ENCODE data around the gene SRSF9. TPM values are rescaled to one million over a fixed set of nuclear protein-coding genes. Genes with fewer than 3 reads are reported as not detected.

The SRSF9 gene
- total and polyA plus RNA-seq, 2 of the 13 experiments (the other 11 are each of a cell fraction or from before 2014, with no cell fraction given): 125 to 144 TPM

DNA sequence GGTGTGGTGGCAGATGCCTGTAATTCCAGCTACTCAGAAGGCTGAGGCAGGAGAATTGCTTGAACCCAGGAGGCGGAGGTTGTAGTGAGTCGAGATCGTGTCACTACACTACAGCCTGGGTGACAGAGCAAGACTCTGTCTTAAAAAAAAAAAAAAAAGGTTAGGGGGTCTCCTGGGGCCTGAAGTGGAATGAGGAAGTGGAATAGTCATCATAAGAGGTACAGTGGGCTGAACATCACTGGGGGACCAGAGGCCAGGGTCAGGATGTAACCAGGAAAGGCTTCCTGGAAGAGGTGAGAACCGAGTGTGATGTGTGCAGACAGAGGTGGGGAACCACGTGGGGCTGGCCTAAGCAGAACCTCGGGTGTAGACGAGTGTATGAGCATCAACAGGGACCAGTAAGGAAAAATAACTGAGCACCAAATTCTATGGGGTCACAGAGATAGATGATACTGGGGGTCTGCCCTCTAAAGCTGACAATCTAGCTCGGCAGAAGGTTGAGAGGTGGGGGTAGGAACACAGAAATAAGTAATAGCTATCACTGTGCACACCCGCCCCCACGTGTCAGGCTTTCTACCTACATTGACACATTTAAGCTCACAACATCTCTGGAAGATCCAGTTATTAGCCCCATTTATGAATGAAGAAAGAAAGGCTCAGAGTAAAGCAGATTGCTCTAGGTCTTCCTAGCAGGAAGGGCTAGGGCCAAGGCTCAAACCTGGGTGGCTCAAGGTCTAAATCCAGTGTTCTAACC, 36.6 kb downstream of the SRSF9 start:
- in situ Hi-C loops (cut with HindIII; ENCODE audit: extremely low pct_ligation_motif_present, low pct_unique_long_range_greater_than_20kb) (loop anchor here (5.0 to 10.0 kb wide), 2 partner anchors 76 to 108 kb away; partner anchors contain the start of gene PLA2G1B), intact Hi-C loops (cut with micrococcal nuclease; ENCODE audit: unreplicated experiment) (loop anchor here (10.0 kb wide), 1 partner anchor 108 kb away; the partner anchor contains the start of gene PLA2G1B)
- WGBS (ENCODE audit: low lambda C conversion rate): 21% methylated on average over 10 of the region's 10 CpGs
- no peaks in the 10 kb centered on the region for H3K9me3 ChIP-seq (ENCODE audit: low read length)
- BruUV-seq (replicated peaks): no TSS peak
- H3K4me3 ChIP-seq (replicated peaks in 1 of 3; ENCODE audit: insufficient read depth in 1 of 3, low read depth in 2 of 3, low read length in 3 of 3): no peak overlapping the region
- H3K27ac ChIP-seq (ENCODE audit: extremely low read length, insufficient read depth, low read length): no peak overlapping the region
- H3K9ac ChIP-seq (ENCODE audit: insufficient read depth, low read depth, low read length): no peak overlapping the region
- DNase-seq (ENCODE audit: low spot score) (no peak), FAIRE-seq (no peak), ATAC-seq (no peak)
- POLR2A ChIA-PET: no interaction called here
- H2AFZ ChIP-seq (ENCODE audit: low read length): no peak overlapping the region
- H3K27me3 ChIP-seq (ENCODE audit: control insufficient read depth in 1 of 2, insufficient read depth in 2 of 2, low read length in 2 of 2): no peaks in the 10 kb centered on the region
- TF ChIP-seq SNRNP70 (IDR thresholded peaks at IDR 0.05; ENCODE audit: low read depth, low read length): no peak
- TF ChIP-seq KDM5B (CRISPR knock-in tag; IDR thresholded peaks at IDR 0.05; ENCODE audit: borderline replicate concordance): no peak
- TF ChIP-seq, protein P1, sequence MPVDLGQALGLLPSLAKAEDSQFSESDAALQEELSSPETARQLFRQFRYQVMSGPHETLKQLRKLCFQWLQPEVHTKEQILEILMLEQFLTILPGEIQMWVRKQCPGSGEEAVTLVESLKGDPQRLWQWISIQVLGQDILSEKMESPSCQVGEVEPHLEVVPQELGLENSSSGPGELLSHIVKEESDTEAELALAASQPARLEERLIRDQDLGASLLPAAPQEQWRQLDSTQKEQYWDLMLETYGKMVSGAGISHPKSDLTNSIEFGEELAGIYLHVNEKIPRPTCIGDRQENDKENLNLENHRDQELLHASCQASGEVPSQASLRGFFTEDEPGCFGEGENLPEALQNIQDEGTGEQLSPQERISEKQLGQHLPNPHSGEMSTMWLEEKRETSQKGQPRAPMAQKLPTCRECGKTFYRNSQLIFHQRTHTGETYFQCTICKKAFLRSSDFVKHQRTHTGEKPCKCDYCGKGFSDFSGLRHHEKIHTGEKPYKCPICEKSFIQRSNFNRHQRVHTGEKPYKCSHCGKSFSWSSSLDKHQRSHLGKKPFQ (CRISPR knock-in tag; IDR thresholded peaks at IDR 0.05; ENCODE audit: insufficient replicate concordance): no peak
- TF ChIP-seq, protein P2, sequence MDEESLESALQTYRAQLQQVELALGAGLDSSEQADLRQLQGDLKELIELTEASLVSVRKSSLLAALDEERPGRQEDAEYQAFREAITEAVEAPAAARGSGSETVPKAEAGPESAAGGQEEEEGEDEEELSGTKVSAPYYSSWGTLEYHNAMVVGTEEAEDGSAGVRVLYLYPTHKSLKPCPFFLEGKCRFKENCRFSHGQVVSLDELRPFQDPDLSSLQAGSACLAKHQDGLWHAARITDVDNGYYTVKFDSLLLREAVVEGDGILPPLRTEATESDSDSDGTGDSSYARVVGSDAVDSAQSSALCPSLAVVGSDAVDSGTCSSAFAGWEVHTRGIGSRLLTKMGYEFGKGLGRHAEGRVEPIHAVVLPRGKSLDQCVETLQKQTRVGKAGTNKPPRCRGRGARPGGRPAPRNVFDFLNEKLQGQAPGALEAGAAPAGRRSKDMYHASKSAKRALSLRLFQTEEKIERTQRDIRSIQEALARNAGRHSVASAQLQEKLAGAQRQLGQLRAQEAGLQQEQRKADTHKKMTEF (CRISPR knock-in tag; IDR thresholded peaks at IDR 0.05): no peak
- TF ChIP-seq ETV5 (CRISPR knock-in tag; IDR thresholded peaks at IDR 0.05; ENCODE audit: borderline replicate concordance): no peak
- no peak for TF ChIP-seq BHLHE40 (IDR thresholded peaks at IDR 0.05; ENCODE audit: low read length)
- TF ChIP-seq NRL (CRISPR knock-in tag; IDR thresholded peaks at IDR 0.05; ENCODE audit: borderline replicate concordance): no peak
- TF ChIP-seq POGZ (CRISPR knock-in tag; IDR thresholded peaks at IDR 0.05): no peak
- no peak for TF ChIP-seq SMAD1 (CRISPR knock-in tag; IDR thresholded peaks at IDR 0.05; ENCODE audit: borderline replicate concordance, low read depth)
- TF ChIP-seq ZBTB7A (CRISPR knock-in tag; IDR thresholded peaks at IDR 0.05): no peak
- no peak for TF ChIP-seq FOXK1 (CRISPR knock-in tag; IDR thresholded peaks at IDR 0.05; ENCODE audit: borderline replicate concordance, low read depth)
- no peak for TF ChIP-seq HMG20A (CRISPR knock-in tag; IDR thresholded peaks at IDR 0.05; ENCODE audit: borderline replicate concordance)
- H3K36me3 ChIP-seq (replicated peaks in 1 of 2; ENCODE audit: control insufficient read depth in 1 of 2, insufficient read depth in 2 of 2, low read length in 2 of 2): no peaks in the 10 kb centered on the region
- H3K79me2 ChIP-seq (ENCODE audit: insufficient read depth, low read length): peaks cover under 1% of the 10 kb centered on the region
- no peaks in the 10 kb centered on the region for H4K20me1 ChIP-seq (ENCODE audit: insufficient read depth, low read length)
- H3K4me1 ChIP-seq (ENCODE audit: insufficient read depth, low read length): peaks cover 16% of the 10 kb centered on the region
- H3K4me2 ChIP-seq (ENCODE audit: low read depth, low read length): no peak overlapping the region
- CTCF ChIA-PET (ENCODE audit: low intra/inter-chr PET ratio, low total read pairs): interaction anchor here (1.3 kb wide), 1 partner anchor 76 kb away, joined by 3 read pairs; no protein-coding TSS in a partner anchor

All from HepG2 (cell line).